GM23338 (cell line): Measurements from ENCODE around the gene CYP19A1. TPM values are rescaled to one million over a fixed set of nuclear protein-coding genes. Genes with fewer than 3 reads are reported as not detected.

Experiments
- ATAC-seq: fragments of 200-7000 bp; cut with Tn5 transposase; 3 replicates; pipeline ENCODE4 v1.9.1; 2020
- DNase-seq: peaks from one replicate; pipeline ENCODE4 v3.0.0-alpha.2; 2015; ENCODE audit warnings: low spot score
- H2AFZ ChIP-seq: fragments of 200-600 bp; sonication (generic); 2 replicates; pipeline ENCODE4 v1.8.0; 2016; ENCODE audit warnings: antibody characterized with exemption, mild to moderate bottlenecking, moderate library complexity
- H3F3A ChIP-seq: fragments of 200-600 bp; sonication (generic); replicated peaks from 2 replicates; pipeline ENCODE4 v1.8.0; 2017; ENCODE audit warnings: antibody characterized with exemption, mixed run types, low read depth
- H3K27ac ChIP-seq: fragments of 200-600 bp; sonication (generic); 2 replicates; pipeline ENCODE4 v1.6.1; 2016; ENCODE audit warnings: low read depth
- H3K27me3 ChIP-seq: fragments of 200-600 bp; sonication (generic); 2 replicates; pipeline ENCODE4 v1.8.0; 2016; ENCODE audit warnings: mild to moderate bottlenecking, mixed run types, moderate library complexity; ENCODE audit not compliant: insufficient read depth
- H3K36me3 ChIP-seq: fragments of 200-600 bp; sonication (generic); 2 replicates; pipeline ENCODE4 v1.8.0; 2016; ENCODE audit warnings: mild to moderate bottlenecking; ENCODE audit not compliant: insufficient read depth
- H3K4me1 ChIP-seq: fragments of 200-600 bp; sonication (generic); 2 replicates; pipeline ENCODE4 v1.8.0; 2016; ENCODE audit warnings: mild to moderate bottlenecking, moderate library complexity; ENCODE audit not compliant: insufficient read depth
- H3K4me2 ChIP-seq: fragments of 200-600 bp; sonication (generic); 2 replicates; pipeline ENCODE4 v1.7.1; 2017; ENCODE audit warnings: mixed run types
- H3K4me3 ChIP-seq: fragments of 200-600 bp; sonication (generic); 2 replicates; pipeline ENCODE4 v1.6.1; 2016; ENCODE audit warnings: mixed run types
- H3K79me2 ChIP-seq: fragments of 200-600 bp; sonication (generic); replicated peaks from 2 replicates; pipeline ENCODE4 v1.8.0; 2017; ENCODE audit warnings: mild to moderate bottlenecking; ENCODE audit not compliant: insufficient read depth
- H3K9me2 ChIP-seq: fragments of 200-600 bp; sonication (generic); 2 replicates; pipeline ENCODE4 v1.8.0; 2017; ENCODE audit not compliant: insufficient read depth
- H4K20me1 ChIP-seq: fragments of 200-600 bp; sonication (generic); replicated peaks from 2 replicates; pipeline ENCODE4 v1.8.0; 2017; ENCODE audit warnings: mild to moderate bottlenecking; ENCODE audit not compliant: insufficient read depth
- H3K27ac Mint-ChIP-seq: 2 replicates; pipeline ENCODE4 v1.8.0; 2020; ENCODE audit warnings: inconsistent platforms, mild to moderate bottlenecking, moderate library complexity, mixed read lengths
- H3K27me3 Mint-ChIP-seq: 3 replicates; pipeline ENCODE4 v1.8.0; 2022; ENCODE audit warnings: low read depth, mild to moderate bottlenecking, moderate library complexity, mixed read lengths, inconsistent platforms; ENCODE audit not compliant: insufficient read depth, poor library complexity
- H3K36me3 Mint-ChIP-seq: 3 replicates; pipeline ENCODE4 v1.8.0; 2021; ENCODE audit warnings: low read depth, mild to moderate bottlenecking, inconsistent platforms, moderate library complexity, mixed read lengths
- H3K4me1 Mint-ChIP-seq: 3 replicates; pipeline ENCODE4 v1.8.0; 2020; ENCODE audit warnings: mild to moderate bottlenecking, inconsistent platforms, mixed read lengths
- H3K4me3 Mint-ChIP-seq: 3 replicates; pipeline ENCODE4 v1.8.0; 2021; ENCODE audit warnings: moderate library complexity, mild to moderate bottlenecking, inconsistent platforms, mixed read lengths
- H3K9me3 Mint-ChIP-seq: 3 replicates; pipeline ENCODE4 v1.8.0; 2020; ENCODE audit warnings: moderate library complexity, mild to moderate bottlenecking, inconsistent platforms, mixed read lengths
- CREB1 ChIP-seq: fragments of 250-450 bp; sonication (Bioruptor Pico); IDR thresholded peaks from 2 replicates; pipeline ENCODE4 v1.5.0; 2020; ENCODE audit warnings: low read depth, mild to moderate bottlenecking, moderate library complexity
- EZH2phosphoT487 ChIP-seq: fragments of 200-600 bp; sonication (generic); IDR thresholded peaks from one replicate; pipeline ENCODE4 v1.8.1; 2018; ENCODE audit warnings: antibody characterized with exemption; ENCODE audit not compliant: unreplicated experiment
- NANOG ChIP-seq: IDR thresholded peaks from 2 replicates; pipeline ENCODE4 v1.6.1; 2016; ENCODE audit warnings: antibody characterized with exemption, borderline replicate concordance
- POLR2AphosphoS5 ChIP-seq: IDR thresholded peaks from 2 replicates; pipeline ENCODE4 v1.6.1; 2016; ENCODE audit warnings: antibody characterized with exemption, low read depth
- STAT1 ChIP-seq: IDR thresholded peaks from one replicate; pipeline ENCODE4 v1.6.1; 2016; ENCODE audit warnings: antibody characterized with exemption; ENCODE audit not compliant: unreplicated experiment
- ZNF114 ChIP-seq: fragments of 250-450 bp; sonication (Bioruptor Pico); IDR thresholded peaks from 2 replicates; pipeline ENCODE4 v1.5.0; 2020; ENCODE audit warnings: mild to moderate bottlenecking, moderate library complexity
- ZNF331 ChIP-seq: fragments of 250-450 bp; sonication (Bioruptor Pico); IDR thresholded peaks from 2 replicates; pipeline ENCODE4 v1.5.0; 2020; ENCODE audit warnings: low read depth, mild to moderate bottlenecking, moderate library complexity
- polyA plus RNA-seq: library from polyadenylated mRNA; unstranded; fragments of >200 nt; fragmentation: Nextera tagmentation; extraction: Ambion mirVana; gene quantifications from 2 replicates; pipeline ENCODE4 v1.2.1, GENCODE V29; 2016
- total RNA-seq: library from RNA; depleted of rRNA; stranded (reverse); fragments of >200 nt; shearing (Covaris generic); gene quantifications from 2 replicates; pipeline ENCODE4 v1.2.3, GENCODE V29; 2014
- TF ChIP-seq, protein P1 (sequence below): IDR thresholded peaks from 2 replicates; pipeline ENCODE4 v1.6.1; 2016; ENCODE audit warnings: antibody characterized with exemption
- TF ChIP-seq, protein P2 (sequence below), 2 experiments: fragments of 200-600 bp in 1 of 2; sonication (generic) in 1 of 2; conservative IDR thresholded peaks; 2 replicates each; pipeline versions ENCODE4 v1.5.1 to v1.6.1; 2016 to 2017; ENCODE audit warnings: antibody characterized with exemption in 2 of 2, low read depth in 2 of 2, mild to moderate bottlenecking in 2 of 2, moderate library complexity in 1 of 2

CYP19A1 gene
- total and polyA plus RNA-seq, 2 experiments from 2014 or later = 0.42 TPM; not detected in 1

DNA sequence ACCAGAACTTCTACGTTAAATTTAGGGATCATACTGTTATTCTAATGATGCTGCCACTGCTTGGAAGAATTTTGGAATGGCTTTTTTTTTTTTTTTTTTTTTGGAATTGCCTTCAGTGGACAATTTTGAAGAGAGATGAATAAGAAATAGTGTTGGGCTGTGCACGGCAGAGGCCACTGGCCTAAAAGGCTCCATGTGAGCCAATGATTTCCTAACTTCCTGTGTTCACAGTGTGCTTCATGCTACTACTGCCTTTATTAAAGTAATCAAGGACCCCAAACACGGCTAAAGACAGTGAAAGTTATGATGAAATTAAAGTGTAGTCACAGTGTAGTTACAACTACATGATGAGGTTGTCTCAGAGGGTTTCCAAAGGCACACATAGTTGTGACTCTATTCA is 142.9 kb downstream of the CYP19A1 start (continued):
- TF ChIP-seq, protein P1, sequence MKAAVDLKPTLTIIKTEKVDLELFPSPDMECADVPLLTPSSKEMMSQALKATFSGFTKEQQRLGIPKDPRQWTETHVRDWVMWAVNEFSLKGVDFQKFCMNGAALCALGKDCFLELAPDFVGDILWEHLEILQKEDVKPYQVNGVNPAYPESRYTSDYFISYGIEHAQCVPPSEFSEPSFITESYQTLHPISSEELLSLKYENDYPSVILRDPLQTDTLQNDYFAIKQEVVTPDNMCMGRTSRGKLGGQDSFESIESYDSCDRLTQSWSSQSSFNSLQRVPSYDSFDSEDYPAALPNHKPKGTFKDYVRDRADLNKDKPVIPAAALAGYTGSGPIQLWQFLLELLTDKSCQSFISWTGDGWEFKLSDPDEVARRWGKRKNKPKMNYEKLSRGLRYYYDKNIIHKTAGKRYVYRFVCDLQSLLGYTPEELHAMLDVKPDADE = no peak
- TF ChIP-seq EZH2phosphoT487 (no peak), POLR2AphosphoS5 (no peak), ZNF114 (CRISPR knock-in tag) (no peak), NANOG (no peak)

DNA sequence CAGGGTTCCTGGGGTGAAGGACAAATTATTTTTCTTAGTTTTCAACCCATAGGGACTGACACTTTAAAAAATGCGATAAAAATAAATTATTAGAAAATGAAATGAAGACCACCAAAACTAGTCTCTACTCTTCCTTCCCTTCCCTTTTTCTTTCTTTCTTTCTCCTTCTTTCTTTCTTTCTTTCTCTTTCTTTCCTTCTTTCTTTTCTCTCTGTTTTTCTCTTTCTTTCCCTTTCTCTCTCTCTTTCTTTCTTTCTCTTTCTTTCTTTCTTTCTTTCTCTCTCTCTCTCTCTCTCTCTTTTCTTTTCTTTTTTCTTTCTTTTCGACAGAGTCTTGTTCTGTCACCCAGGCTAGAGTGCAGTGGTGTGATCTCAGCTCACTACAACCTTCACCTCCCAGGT is 144.4 kb downstream of the CYP19A1 start:
- Histone ChIP-seq H3K4me1 (no peaks in the 10 kb centered on the region; the same call in 1 of the 2 replicates), H3F3A (no peaks in the 10 kb centered on the region), H3K4me2 (no peak overlapping the region), H2AFZ (no peak overlapping the region), H4K20me1 (no peaks in the 10 kb centered on the region), H3K36me3 (no peaks in the 10 kb centered on the region), H3K9me2 (no peaks in the 10 kb centered on the region), H3K79me2 (no peaks in the 10 kb centered on the region), H3K27ac (no peak overlapping the region), H3K27me3 (no peaks in the 10 kb centered on the region), H3K4me3 (no peak overlapping the region)
- no peak overlapping the region for H3K4me3 Mint-ChIP-seq
- ATAC-seq (no peak), DNase-seq (no peak)
- no peak overlapping the region for H3K27ac Mint-ChIP-seq
- no peaks in the 10 kb centered on the region for H3K9me3 Mint-ChIP-seq
- TF ChIP-seq CREB1 (CRISPR knock-in tag) (no peak), ZNF331 (CRISPR knock-in tag) (no peak), POLR2AphosphoS5 (no peak), ZNF114 (CRISPR knock-in tag) (no peak)
- TF ChIP-seq, protein P1 = no peak
- no peaks in the 10 kb centered on the region for H3K36me3 Mint-ChIP-seq
- H3K4me1 Mint-ChIP-seq = peaks cover 8% of the 10 kb centered on the region
- H3K27me3 Mint-ChIP-seq = peaks cover 6% of the 10 kb centered on the region

DNA sequence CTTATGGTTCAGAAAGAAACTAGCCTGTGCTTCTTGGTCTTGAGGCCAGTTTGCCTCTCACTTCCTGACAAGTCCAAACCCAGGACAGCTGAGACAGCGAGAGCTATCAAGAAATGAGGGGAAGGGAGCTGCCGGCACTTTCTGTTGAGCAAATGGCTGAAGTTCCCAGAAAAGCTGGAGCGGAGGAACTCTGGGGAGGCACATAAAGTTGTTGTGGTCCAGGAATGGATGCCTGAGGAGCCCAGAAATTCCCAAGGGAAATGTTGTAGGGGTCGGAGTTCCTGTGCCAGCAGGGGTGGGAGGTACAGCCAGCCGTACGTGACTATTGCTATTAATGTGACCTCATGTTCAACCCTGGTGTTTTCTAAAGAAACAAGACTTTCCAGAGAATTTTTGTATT is 144.9 kb downstream of the CYP19A1 start:
- Histone ChIP-seq H4K20me1 (no peaks in the 10 kb centered on the region), H3K36me3 (no peaks in the 10 kb centered on the region), H3K27ac (no peak overlapping the region), H3K79me2 (no peaks in the 10 kb centered on the region), H3K27me3 (no peaks in the 10 kb centered on the region), H3F3A (no peaks in the 10 kb centered on the region), H3K4me2 (no peak overlapping the region), H3K9me2 (no peaks in the 10 kb centered on the region), H3K4me1 (no peaks in the 10 kb centered on the region; the same call in 1 of the 2 replicates), H2AFZ (no peak overlapping the region; the same call in 1 of the 2 replicates), H3K4me3 (no peak overlapping the region)
- Mint-ChIP-seq H3K27ac (no peak overlapping the region), H3K27me3 (peaks cover 6% of the 10 kb centered on the region), H3K36me3 (no peaks in the 10 kb centered on the region), H3K4me1 (peaks cover 8% of the 10 kb centered on the region), H3K4me3 (no peak overlapping the region), H3K9me3 (no peaks in the 10 kb centered on the region)
- no peak for ATAC-seq
- DNase-seq = no peak
- TF ChIP-seq, protein P2, sequence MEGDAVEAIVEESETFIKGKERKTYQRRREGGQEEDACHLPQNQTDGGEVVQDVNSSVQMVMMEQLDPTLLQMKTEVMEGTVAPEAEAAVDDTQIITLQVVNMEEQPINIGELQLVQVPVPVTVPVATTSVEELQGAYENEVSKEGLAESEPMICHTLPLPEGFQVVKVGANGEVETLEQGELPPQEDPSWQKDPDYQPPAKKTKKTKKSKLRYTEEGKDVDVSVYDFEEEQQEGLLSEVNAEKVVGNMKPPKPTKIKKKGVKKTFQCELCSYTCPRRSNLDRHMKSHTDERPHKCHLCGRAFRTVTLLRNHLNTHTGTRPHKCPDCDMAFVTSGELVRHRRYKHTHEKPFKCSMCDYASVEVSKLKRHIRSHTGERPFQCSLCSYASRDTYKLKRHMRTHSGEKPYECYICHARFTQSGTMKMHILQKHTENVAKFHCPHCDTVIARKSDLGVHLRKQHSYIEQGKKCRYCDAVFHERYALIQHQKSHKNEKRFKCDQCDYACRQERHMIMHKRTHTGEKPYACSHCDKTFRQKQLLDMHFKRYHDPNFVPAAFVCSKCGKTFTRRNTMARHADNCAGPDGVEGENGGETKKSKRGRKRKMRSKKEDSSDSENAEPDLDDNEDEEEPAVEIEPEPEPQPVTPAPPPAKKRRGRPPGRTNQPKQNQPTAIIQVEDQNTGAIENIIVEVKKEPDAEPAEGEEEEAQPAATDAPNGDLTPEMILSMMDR (conservative IDR thresholded peaks at IDR 0.05; ENCODE audit: low read depth in 2 of 2) = no peak
- TF ChIP-seq CREB1 (CRISPR knock-in tag) (no peak), STAT1 (no peak)
- TF ChIP-seq, protein P1 = no peak
